A549 (cell line): Measurements from ENCODE around the gene PAM16.

Experiments used
- BHLHE40 ChIP-seq: IDR thresholded peaks from 2 replicates; pipeline ENCODE4 v1.6.1; 2012; ENCODE audit warnings: low read depth, low read length, inconsistent platforms
- CBX8 ChIP-seq: fragments of 200-600 bp; sonication (generic); IDR thresholded peaks from 2 replicates; pipeline ENCODE4 v1.6.1; 2016
- CEBPB ChIP-seq, 2 experiments: fragments of >200 bp in 1 of 2; sonication (Bioruptor Twin) in 1 of 2; formaldehyde crosslinking in 1 of 2; IDR thresholded peaks; 2 replicates each; pipeline ENCODE4 v1.6.1; 2012 to 2016
- CTCF ChIP-seq: fragments of >200 bp; sonication (Bioruptor Twin); formaldehyde crosslinking; IDR thresholded peaks from 3 replicates; pipeline ENCODE4 v1.5.1; 2016
- E2F6 ChIP-seq: IDR thresholded peaks from 2 replicates; pipeline ENCODE4 v1.6.1; 2012; ENCODE audit warnings: low read depth, borderline replicate concordance
- EP300 ChIP-seq, 2 experiments: fragments of >200 bp; sonication (Bioruptor Twin); formaldehyde crosslinking; IDR thresholded peaks; 2 replicates in 1 of 2; 3 replicates in 1 of 2; pipeline ENCODE4 v1.6.1; 2016 to 2017
- HMGXB4 ChIP-seq: fragments of 250-450 bp; sonication (Bioruptor Pico); IDR thresholded peaks from 2 replicates; pipeline ENCODE4 v1.5.0; 2021; ENCODE audit warnings: mild to moderate bottlenecking, moderate library complexity, borderline replicate concordance
- NR3C1 ChIP-seq: fragments of >200 bp; sonication (Bioruptor Twin); formaldehyde crosslinking; IDR thresholded peaks from 3 replicates; pipeline ENCODE4 v1.6.1; 2017
- POLR2A ChIP-seq: IDR thresholded peaks from 2 replicates; pipeline ENCODE4 v1.6.1; 2012; ENCODE audit warnings: mild to moderate bottlenecking, low read length
- SREBF2 ChIP-seq: fragments of 450-650 bp; IDR thresholded peaks from 2 replicates; pipeline ENCODE4 v1.6.1; 2014; ENCODE audit warnings: mild to moderate bottlenecking, moderate library complexity
- USF2 ChIP-seq: fragments of 450-650 bp; IDR thresholded peaks from 2 replicates; pipeline ENCODE4 v1.6.1; 2014; ENCODE audit warnings: antibody characterized with exemption
- ZFP36 ChIP-seq: fragments of 450-650 bp; IDR thresholded peaks from 2 replicates; pipeline ENCODE4 v1.6.1; 2014; ENCODE audit warnings: borderline replicate concordance; ENCODE audit not compliant: partially characterized antibody

- no peak for TF ChIP-seq POLR2A
- no peak for TF ChIP-seq CTCF
- no peak for TF ChIP-seq ZFP36
- no peak for TF ChIP-seq CBX8
- TF ChIP-seq BHLHE40: peak; percentile 51; the same call in 1 of the 2 replicates
- TF ChIP-seq EP300 (IDR thresholded peaks at IDR 0.05): no peak
- TF ChIP-seq NR3C1: no peak
- no peak for TF ChIP-seq E2F6
- no peak for TF ChIP-seq CEBPB (IDR thresholded peaks at IDR 0.05)
- no peak for TF ChIP-seq USF2
- no peak for TF ChIP-seq SREBF2
- no peak for TF ChIP-seq HMGXB4 (CRISPR knock-in tag)
Observed at GRCh38 chr16:4373909-4374742, 23.0 kb upstream of the PAM16 start.
